Suprapubic skin (tissue), 4 donors: ENCODE measurements around the gene SREBF1. TPM values are rescaled to one million over a fixed set of nuclear protein-coding genes. Genes with fewer than 3 reads are reported as not detected.

Experiments used
- DNase-seq, 2 donors: peaks; one replicate each; pipeline ENCODE4 v3.0.0-alpha.2; 2019; ENCODE audit warnings: low spot score in 2 of 2
- H3K27ac ChIP-seq: fragments of 200-600 bp; sonication (generic); one replicate; pipeline ENCODE4 v1.5.1; 2019
- H3K27me3 ChIP-seq: fragments of 200-600 bp; sonication (generic); one replicate; pipeline ENCODE4 v1.5.1; 2019
- H3K36me3 ChIP-seq: fragments of 200-600 bp; sonication (generic); one replicate; pipeline ENCODE4 v1.5.1; 2019
- H3K4me1 ChIP-seq: fragments of 200-600 bp; sonication (generic); one replicate; pipeline ENCODE4 v1.5.1; 2019
- H3K4me3 ChIP-seq: fragments of 200-600 bp; sonication (generic); one replicate; pipeline ENCODE4 v1.5.1; 2019; ENCODE audit warnings: mild to moderate bottlenecking
- H3K9me3 ChIP-seq: fragments of 200-600 bp; sonication (generic); one replicate; pipeline ENCODE4 v1.5.1; 2019
- EP300 ChIP-seq: sonication (generic); formaldehyde crosslinking; IDR thresholded peaks from one replicate; pipeline ENCODE4 v1.6.1; 2017; ENCODE audit warnings: antibody characterized with exemption
- POLR2A ChIP-seq, 2 donors: fragments of 450-650 bp; IDR thresholded peaks; one replicate each; pipeline ENCODE4 v1.6.1; 2017; ENCODE audit warnings: antibody characterized with exemption in 2 of 2, mild to moderate bottlenecking in 2 of 2, moderate library complexity in 2 of 2
- POLR2AphosphoS5 ChIP-seq, 3 donors: sonication (generic); formaldehyde crosslinking; IDR thresholded peaks; one replicate each; pipeline ENCODE4 v1.6.1; 2017; ENCODE audit warnings: antibody characterized with exemption in 3 of 3
- WGBS: methylation state at CpG from one replicate; pipeline ENCODE4 v1.1.5; 2018; 5-methylcytosine and 5-hydroxymethylcytosine counted together
- total RNA-seq, 4 donors: library from RNA; depleted of rRNA; stranded (reverse); fragments of >200 nt; gene quantifications; one replicate each; pipeline ENCODE4 v1.1.0, GENCODE V29; 2016
- TF ChIP-seq, protein P1 (sequence below), 2 donors: fragments of 200-600 bp in 1 of 2; fragments of 450-650 bp in 1 of 2; sonication (generic) in 1 of 2; IDR thresholded peaks; one replicate each; pipeline ENCODE4 v1.5.1; 2016 to 2019; ENCODE audit warnings: antibody characterized with exemption in 2 of 2, mild to moderate bottlenecking in 1 of 2, moderate library complexity in 1 of 2

Gene SREBF1
- total RNA-seq: 100 to 1,000 TPM in 2 of 4 donors, 10 to 100 TPM in 2; 78.1 to 124 (median 91.7) TPM

DNA sequence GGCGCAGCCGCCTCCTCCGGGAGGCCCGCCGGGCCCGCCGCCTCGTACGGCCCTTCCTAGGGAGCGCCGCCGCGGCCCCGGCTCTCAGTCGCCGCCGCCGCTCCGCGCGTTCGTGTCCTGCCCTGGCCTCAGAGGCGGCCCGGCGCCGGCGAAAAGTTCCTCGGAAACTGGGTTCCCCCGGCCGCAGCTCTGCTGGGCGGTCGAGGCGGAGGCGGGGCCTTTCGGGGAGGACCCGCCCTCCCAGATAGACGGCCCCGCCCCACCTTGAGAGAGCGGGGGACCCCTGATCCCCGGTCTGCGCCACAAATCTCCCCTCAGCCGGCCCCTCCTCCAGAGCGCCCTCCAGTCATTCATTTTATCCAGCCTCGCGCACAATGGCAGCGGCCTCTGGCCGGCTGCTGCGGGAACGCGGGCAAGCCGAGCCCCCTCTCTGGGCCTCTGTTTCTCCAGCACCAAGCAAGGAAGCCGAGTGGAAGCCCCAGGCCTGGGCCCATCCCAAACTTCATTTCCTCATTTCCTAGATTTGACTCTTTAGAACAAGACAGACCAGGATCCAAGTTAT lies at the start of gene SREBF1:
TSS of gene SREBF1 (minus strand) at position 169 of the 562 bp plus-strand sequence. CDS start 169 bp downstream, outside the sequence.
- TF ChIP-seq EP300: no peak
- no peak for TF ChIP-seq POLR2AphosphoS5 (IDR thresholded peaks at IDR 0.05)
- no peak for TF ChIP-seq POLR2A (IDR thresholded peaks at IDR 0.05)
- TF ChIP-seq, protein P1, sequence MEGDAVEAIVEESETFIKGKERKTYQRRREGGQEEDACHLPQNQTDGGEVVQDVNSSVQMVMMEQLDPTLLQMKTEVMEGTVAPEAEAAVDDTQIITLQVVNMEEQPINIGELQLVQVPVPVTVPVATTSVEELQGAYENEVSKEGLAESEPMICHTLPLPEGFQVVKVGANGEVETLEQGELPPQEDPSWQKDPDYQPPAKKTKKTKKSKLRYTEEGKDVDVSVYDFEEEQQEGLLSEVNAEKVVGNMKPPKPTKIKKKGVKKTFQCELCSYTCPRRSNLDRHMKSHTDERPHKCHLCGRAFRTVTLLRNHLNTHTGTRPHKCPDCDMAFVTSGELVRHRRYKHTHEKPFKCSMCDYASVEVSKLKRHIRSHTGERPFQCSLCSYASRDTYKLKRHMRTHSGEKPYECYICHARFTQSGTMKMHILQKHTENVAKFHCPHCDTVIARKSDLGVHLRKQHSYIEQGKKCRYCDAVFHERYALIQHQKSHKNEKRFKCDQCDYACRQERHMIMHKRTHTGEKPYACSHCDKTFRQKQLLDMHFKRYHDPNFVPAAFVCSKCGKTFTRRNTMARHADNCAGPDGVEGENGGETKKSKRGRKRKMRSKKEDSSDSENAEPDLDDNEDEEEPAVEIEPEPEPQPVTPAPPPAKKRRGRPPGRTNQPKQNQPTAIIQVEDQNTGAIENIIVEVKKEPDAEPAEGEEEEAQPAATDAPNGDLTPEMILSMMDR (IDR thresholded peaks at IDR 0.05): no peak
- Histone ChIP-seq H3K4me3 (peak within 1 kb of the TSS; percentile 73), H3K27ac (peak within 1 kb of the TSS; percentile 98), H3K27me3 (no peaks in the 10 kb centered on the region), H3K36me3 (no peaks in the 10 kb centered on the region), H3K4me1 (peaks cover 82% of the 10 kb centered on the region), H3K9me3 (no peaks in the 10 kb centered on the region)
- DNase-seq: peak in 1 of 2 donors; percentile 87
- WGBS: 11% methylated on average over 11 of the region's 52 CpGs

DNA sequence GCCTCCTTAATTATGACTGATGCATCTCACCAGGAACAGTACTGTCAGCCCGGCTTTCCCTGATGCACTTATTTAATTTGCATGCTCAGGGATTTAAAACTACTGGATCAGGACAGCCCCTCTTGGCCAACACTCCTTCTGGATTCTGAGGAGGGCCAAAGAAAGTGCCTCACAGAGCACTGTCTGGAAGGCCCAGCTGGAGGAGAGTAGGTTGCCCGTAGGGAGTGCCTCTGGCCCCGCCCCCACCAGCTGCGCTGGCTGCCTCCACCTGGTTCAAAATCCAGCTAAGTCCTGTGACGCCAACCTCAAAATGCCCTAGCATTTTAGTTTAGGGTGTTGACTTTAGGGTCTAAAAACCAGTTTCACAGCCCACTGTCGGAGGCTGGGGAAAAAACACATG lies 49.4 kb upstream of the SREBF1 start:
- WGBS: 30% methylated on average over 6 of the region's 6 CpGs
- H3K36me3 ChIP-seq: peaks cover 35% of the 10 kb centered on the region
- H3K4me1 ChIP-seq: peaks cover 41% of the 10 kb centered on the region
- no peaks in the 10 kb centered on the region for H3K27me3 ChIP-seq
- DNase-seq: no peak
- no peak overlapping the region for H3K4me3 ChIP-seq
- no peak for TF ChIP-seq POLR2AphosphoS5 (IDR thresholded peaks at IDR 0.05)
- no peak for TF ChIP-seq POLR2A (IDR thresholded peaks at IDR 0.05)
- TF ChIP-seq, protein P1 (IDR thresholded peaks at IDR 0.05): no peak
- TF ChIP-seq EP300: no peak
- peak overlapping the region; percentile 1 for H3K27ac ChIP-seq
- no peaks in the 10 kb centered on the region for H3K9me3 ChIP-seq

DNA sequence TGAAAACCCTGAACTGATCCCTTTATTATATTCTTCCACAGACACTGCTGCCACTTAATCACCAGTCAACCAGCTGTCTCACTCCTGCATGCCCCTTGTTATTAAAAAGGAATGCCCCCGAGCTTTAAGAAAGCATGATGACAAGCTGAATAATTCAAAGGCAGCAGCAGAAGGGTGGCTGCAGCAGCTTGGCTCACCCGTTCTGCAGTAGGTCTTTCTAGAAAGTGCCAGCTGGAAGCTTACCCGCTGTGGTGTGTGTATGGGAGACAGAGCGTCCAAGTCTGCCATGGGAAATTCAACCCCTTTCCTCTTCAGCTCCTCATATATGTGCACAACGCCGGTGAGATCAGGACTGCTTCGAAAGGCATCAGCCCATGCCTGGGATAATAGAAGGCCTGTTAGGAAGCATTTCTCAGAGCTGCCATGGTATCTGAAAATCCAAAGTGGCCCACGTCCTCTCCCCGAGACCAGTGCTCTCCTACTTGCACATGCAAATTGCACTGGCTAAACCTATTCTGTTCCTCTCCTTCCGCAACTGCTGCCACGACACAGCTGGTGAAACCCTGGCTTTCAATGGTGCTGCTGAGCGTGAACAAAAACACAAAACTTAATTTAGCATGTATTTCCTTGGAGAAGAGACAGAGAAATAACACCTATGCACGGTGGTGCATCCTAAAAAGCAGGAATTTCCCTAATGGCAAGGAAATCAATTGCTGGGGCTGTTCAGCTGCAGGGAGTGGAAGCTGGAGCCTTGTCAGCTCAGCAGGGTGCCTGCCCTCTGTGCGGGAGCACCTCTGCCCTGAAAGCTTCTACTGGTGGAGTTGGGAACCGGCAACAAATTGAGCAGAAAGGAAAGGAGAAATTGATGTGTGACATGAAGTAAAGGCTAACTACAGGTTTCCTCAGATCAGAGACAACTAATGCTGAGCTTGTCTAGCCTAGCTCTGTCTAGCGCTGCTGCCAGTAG lies 47.9 kb upstream of the SREBF1 start:
- Histone ChIP-seq H3K36me3 (peaks cover 39% of the 10 kb centered on the region), H3K9me3 (no peaks in the 10 kb centered on the region)
- TF ChIP-seq EP300 (no peak), POLR2A (IDR thresholded peaks at IDR 0.05) (no peak), POLR2AphosphoS5 (IDR thresholded peaks at IDR 0.05) (no peak)
- TF ChIP-seq, protein P1 (IDR thresholded peaks at IDR 0.05): no peak

DNA sequence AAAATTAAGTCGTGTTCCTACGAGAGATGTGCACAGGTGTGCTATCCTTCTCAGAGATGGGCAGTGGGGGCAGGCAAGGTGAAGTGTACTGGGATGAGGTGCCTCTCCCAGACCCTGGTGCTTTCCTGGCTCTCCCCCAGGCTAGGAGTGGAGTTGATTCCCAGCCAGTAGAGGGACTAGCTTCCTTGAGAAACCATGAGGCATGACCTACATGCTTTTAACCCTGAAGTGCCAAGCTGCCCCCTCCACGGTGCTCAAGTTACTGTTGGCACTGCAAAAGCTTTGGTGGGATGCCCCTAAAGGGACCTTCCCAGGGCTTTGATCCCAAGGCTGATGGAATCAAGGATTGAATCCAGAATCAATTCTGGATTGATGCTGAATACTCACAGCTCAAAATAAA lies 47.0 kb upstream of the SREBF1 start:
- H3K36me3 ChIP-seq: peaks cover 45% of the 10 kb centered on the region
- no peak overlapping the region for H3K27ac ChIP-seq
- H3K27me3 ChIP-seq: no peaks in the 10 kb centered on the region
- no peaks in the 10 kb centered on the region for H3K9me3 ChIP-seq
- WGBS: 83% methylated on average over 3 of the region's 3 CpGs
- H3K4me3 ChIP-seq: no peak overlapping the region
- no peak for DNase-seq
- peaks cover 44% of the 10 kb centered on the region for H3K4me1 ChIP-seq
- TF ChIP-seq, protein P1 (IDR thresholded peaks at IDR 0.05): no peak
- no peak for TF ChIP-seq POLR2AphosphoS5 (IDR thresholded peaks at IDR 0.05)
- no peak for TF ChIP-seq EP300
- TF ChIP-seq POLR2A (IDR thresholded peaks at IDR 0.05): no peak

More for the DNA sequence above, 47.9 kb upstream of the SREBF1 start:
- 59% methylated on average over 16 of the region's 16 CpGs for WGBS
- H3K4me1 ChIP-seq: peaks cover 41% of the 10 kb centered on the region
- H3K27me3 ChIP-seq: no peaks in the 10 kb centered on the region
- DNase-seq: no peak
- H3K4me3 ChIP-seq: no peak overlapping the region
- no peak overlapping the region for H3K27ac ChIP-seq

DNA sequence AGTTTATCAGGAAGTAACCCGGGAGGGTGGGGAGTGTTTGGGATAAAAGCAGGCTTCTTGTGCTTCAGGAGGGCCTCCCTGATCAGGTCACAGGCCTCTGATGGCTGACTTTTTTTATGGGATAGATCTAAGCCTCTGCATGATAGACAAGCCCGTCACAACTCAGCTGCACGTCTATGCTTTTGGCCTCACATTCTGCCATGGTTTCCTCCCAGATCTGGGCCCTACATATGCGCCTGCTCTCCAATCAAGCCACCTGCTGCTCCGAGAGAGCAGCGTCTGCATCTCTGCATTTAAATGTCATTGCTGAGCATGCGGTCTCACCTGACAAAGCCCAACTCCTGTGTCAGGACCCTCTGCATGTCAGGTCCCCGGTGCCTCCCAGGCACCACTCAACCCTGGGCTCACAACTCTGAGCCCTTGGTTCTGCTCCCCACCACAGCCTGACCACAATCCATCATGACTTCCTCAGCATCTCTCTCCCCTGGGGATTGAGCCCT lies 45.3 kb upstream of the SREBF1 start:
- peaks cover 46% of the 10 kb centered on the region for H3K4me1 ChIP-seq
- H3K27ac ChIP-seq: no peak overlapping the region
- H3K27me3 ChIP-seq: no peaks in the 10 kb centered on the region
- TF ChIP-seq POLR2A (IDR thresholded peaks at IDR 0.05) (no peak), EP300 (no peak), POLR2AphosphoS5 (IDR thresholded peaks at IDR 0.05) (no peak)
- TF ChIP-seq, protein P1 (IDR thresholded peaks at IDR 0.05): no peak
- H3K36me3 ChIP-seq: peaks cover 50% of the 10 kb centered on the region
- H3K4me3 ChIP-seq: no peak overlapping the region
- WGBS: 79% methylated on average over 8 of the region's 8 CpGs
- no peak for DNase-seq
- H3K9me3 ChIP-seq: no peaks in the 10 kb centered on the region
